Left lobe of liver (tissue), 2 donors: ENCODE data around the gene PDE11A. TPM values are rescaled to one million over a fixed set of nuclear protein-coding genes. Genes with fewer than 3 reads are reported as not detected.
"Not testable (repeated sequence)": the region's sequence is repeated elsewhere in the genome, so short reads cannot be mapped to it uniquely, and the experiment has no call there.

Experiments used
- ATAC-seq: fragments of 200-7000 bp; cut with Tn5 transposase; one replicate; pipeline ENCODE4 v1.9.1; 2020; ENCODE audit warnings: mild to moderate bottlenecking, moderate library complexity
- DNase-seq: peaks from one replicate; pipeline ENCODE4 v3.0.0-alpha.2; 2020; ENCODE audit warnings: low spot score
- total RNA-seq: library from RNA; stranded (reverse); gene quantifications from one replicate; pipeline ENCODE4 v1.2.1, GENCODE V29; 2021
- donor health status: DM: no; HTN: no; CAD: no; lungs with moderate emphysema.
- donor health status: DM: no; HTN: yes; CAD: no.

PDE11A gene
- total RNA-seq, 1 donor from 2014 or later: 3.9 TPM

- DNase-seq: no peak
- ATAC-seq: no peak
These were observed 241.6 kb downstream of the PDE11A start for GRCh38 chr2:177830881-177831386.

GRCh38 chr2:177828557-177828956, 244.0 kb downstream of the PDE11A start:
- ATAC-seq (no peak), DNase-seq (no peak)

- no peak for DNase-seq
- ATAC-seq: no peak
These were observed 245.7 kb downstream of the PDE11A start for GRCh38 chr2:177826897-177827296.

- DNase-seq (no peak), ATAC-seq (no peak)
These were observed 249.6 kb downstream of the PDE11A start for GRCh38 chr2:177822941-177823340.

GRCh38 chr2:177818412-177818811, 254.2 kb downstream of the PDE11A start:
- ATAC-seq (no peak), DNase-seq (no peak)

GRCh38 chr2:177817300-177817699, 255.3 kb downstream of the PDE11A start:
- ATAC-seq: peak; percentile 93
- no peak for DNase-seq

- ATAC-seq (peak; percentile 81), DNase-seq (no peak)
These were observed 255.8 kb downstream of the PDE11A start for GRCh38 chr2:177816766-177817165.

- DNase-seq: no peak
- ATAC-seq: no peak
These were observed 259.7 kb downstream of the PDE11A start for GRCh38 chr2:177812713-177813396.

GRCh38 chr2:177810906-177811305, 261.7 kb downstream of the PDE11A start:
- no peak for ATAC-seq
- DNase-seq: no peak

- DNase-seq (no peak), ATAC-seq (peak; percentile 71)
These were observed 263.4 kb downstream of the PDE11A start for GRCh38 chr2:177808984-177809809.

GRCh38 chr2:177806025-177806424, 266.6 kb downstream of the PDE11A start:
- ATAC-seq: peak; percentile 84
- peak; percentile 59 for DNase-seq

GRCh38 chr2:177799531-177799930, 273.0 kb downstream of the PDE11A start:
- ATAC-seq: peak; percentile 79
- DNase-seq: no peak

GRCh38 chr2:177797808-177798207, 274.8 kb downstream of the PDE11A start:
- no peak for DNase-seq
- ATAC-seq: no peak

GRCh38 chr2:177796654-177797415, 275.7 kb downstream of the PDE11A start:
- peak; percentile 76 for ATAC-seq
- DNase-seq: no peak

GRCh38 chr2:177796011-177796410, 276.6 kb downstream of the PDE11A start:
- no peak for ATAC-seq

GRCh38 chr2:177785143-177785542, 287.4 kb downstream of the PDE11A start:
- peak; percentile 37 for ATAC-seq
- DNase-seq: not testable (repeated sequence)

More at GRCh38 chr2:177796011-177796410, 276.6 kb downstream of the PDE11A start:
- DNase-seq: no peak

GRCh38 chr2:177784745-177785067, 287.9 kb downstream of the PDE11A start:
- no peak for ATAC-seq
- no peak for DNase-seq

GRCh38 chr2:177783835-177784744, 288.5 kb downstream of the PDE11A start:
- ATAC-seq (peak; percentile 98), DNase-seq (peak; percentile 58)

- DNase-seq: no peak
- ATAC-seq: no peak
These were observed 289.5 kb downstream of the PDE11A start for GRCh38 chr2:177783091-177783490.

GRCh38 chr2:177782613-177783012, 290.0 kb downstream of the PDE11A start:
- ATAC-seq: no peak
- DNase-seq: no peak
